ENCODE measurements around the gene TWNK.
A peak's percentile ranks its signal among the peaks of the same experiment; 100 is the strongest.
"Not testable (repeated sequence)": the region's sequence is repeated elsewhere in the genome, so short reads cannot be mapped to it uniquely, and the experiment has no call there.

The TWNK gene

GRCh38 chr10:100975397-100975796 is 11.9 kb upstream of the TWNK start:
- DNase-seq, result not testable (repeated sequence)

- no peak for DNase-seq
Measured at GRCh38 chr10:100976906-100977305, 10.4 kb upstream of the TWNK start.

DNA sequence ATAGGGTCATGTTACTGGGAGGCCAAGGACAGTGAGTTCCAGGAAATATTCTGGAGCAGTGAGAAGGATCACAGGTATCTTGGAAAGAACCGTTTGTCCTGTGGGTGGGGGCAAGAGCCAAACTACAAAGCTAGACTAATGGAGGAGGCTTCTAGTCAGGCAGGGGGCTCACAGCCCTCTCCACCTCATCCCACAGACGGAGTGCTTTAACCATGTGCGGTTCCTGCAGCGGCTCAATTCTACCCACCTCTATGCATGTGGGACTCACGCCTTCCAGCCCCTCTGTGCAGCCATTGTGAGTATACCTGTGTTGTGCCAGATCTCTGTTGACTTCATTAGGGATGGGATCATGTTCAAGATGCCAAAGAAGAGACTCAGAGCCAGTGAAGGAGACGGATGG is 9.9 kb upstream of the TWNK start:
- DNase-seq, result no peak

GRCh38 chr10:100978121-100978900 is 9.0 kb upstream of the TWNK start:
- DNase-seq, result no peak

- DNase-seq, result no peak
Measured at GRCh38 chr10:100978901-100979195, 8.5 kb upstream of the TWNK start.

GRCh38 chr10:100979791-100980272 is 7.5 kb upstream of the TWNK start:
- DNase-seq, result no peak

- DNase-seq, result no peak
Measured at GRCh38 chr10:100980311-100980710, 7.0 kb upstream of the TWNK start.

DNA sequence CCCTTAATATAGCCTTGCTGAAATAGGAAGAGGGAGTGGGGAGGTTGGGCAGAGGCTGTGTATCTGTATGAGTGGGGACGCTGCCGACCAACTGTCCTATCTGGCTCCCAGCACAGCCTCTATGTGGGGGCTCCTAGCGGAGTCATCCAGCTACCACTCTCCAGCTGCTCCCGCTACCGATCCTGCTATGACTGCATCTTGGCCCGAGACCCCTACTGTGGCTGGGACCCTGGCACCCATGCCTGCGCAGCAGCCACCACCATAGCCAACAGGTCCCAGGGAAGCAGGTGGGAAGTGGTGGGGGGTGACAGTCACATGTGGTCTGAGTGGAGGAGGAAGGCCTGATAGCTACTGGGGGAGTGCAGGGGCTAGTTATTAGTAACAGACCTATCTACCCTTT is 6.6 kb upstream of the TWNK start:
- no peak for DNase-seq

GRCh38 chr10:100981178-100981772 is 6.1 kb upstream of the TWNK start:
- no peak for DNase-seq

- no peak for DNase-seq
Measured at GRCh38 chr10:100982916-100983830, 4.2 kb upstream of the TWNK start.

DNA sequence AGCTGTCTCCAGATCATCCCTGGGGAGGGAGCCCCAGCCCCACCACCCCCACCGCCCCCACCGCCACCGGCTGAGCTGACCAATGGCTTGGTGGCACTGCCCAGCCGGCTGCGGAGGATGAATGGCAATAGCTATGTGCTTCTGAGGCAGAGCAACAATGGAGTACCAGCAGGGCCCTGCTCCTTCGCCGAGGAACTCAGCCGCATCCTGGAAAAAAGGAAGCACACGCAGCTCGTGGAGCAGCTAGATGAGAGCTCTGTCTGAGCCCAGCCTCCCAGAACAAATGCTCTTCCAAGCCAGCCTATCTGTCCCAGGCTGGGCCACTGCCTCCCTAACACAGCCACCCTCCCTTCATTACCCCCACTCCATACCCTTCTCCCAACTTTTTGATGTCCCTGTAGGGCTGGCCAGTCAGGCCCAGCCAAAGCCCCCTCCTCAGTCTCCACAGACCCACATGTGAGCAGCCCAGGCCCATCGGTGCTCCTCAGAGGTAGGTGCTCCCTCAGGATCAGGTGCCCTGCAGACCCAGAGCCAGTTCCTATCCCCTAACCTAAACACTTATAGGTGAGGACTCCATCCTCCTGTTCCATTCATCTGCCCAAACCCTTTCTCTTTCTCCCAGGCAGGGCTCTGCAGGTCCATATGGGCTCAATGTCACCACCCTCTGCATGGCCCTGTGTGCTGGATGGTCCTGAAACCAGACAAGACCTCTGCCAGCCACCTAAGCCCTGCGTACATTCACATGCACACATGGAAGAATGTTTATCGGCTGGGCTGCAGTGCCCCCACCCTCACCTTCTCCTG is 3.3 kb upstream of the TWNK start:
- no peak for DNase-seq

GRCh38 chr10:100984672-100985177 is 2.6 kb upstream of the TWNK start:
- no peak for DNase-seq

DNA sequence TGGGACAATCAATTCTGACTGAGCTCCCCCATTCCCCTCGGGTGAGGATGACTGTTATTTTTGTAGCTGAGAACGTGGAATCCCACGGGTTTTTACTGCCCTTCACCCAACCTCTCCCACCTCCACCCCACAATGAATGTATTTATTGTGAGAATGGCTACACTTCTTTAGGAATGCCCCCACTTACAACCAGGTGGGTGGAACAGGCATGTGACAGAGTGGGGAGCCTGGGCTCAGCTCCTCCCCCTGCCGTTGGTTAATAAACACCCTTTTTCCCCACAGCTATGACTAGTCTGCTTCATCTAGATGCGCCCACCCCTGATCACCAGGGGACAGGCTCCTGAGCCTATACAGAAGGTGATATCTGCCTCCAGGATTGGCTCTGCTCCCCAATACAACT is 2.0 kb upstream of the TWNK start:
- no peak for DNase-seq

DNA sequence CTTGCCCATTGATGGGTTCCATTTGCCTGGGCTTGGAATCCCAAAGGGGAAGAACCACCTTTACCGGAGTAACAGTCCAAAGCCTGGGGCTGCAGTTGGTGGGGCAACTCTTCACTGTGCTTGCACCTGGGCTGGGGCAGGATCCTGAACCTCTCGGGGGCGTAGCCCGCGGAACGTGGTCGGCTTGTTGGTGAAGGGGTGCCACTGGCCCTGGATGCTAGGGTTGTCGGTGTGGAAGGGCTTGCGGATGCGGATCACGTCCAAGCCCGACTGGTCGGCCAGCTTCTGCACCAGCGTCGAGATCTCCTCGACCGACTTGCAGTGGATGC is 756 bp upstream of the TWNK start:
- no peak for DNase-seq

DNA sequence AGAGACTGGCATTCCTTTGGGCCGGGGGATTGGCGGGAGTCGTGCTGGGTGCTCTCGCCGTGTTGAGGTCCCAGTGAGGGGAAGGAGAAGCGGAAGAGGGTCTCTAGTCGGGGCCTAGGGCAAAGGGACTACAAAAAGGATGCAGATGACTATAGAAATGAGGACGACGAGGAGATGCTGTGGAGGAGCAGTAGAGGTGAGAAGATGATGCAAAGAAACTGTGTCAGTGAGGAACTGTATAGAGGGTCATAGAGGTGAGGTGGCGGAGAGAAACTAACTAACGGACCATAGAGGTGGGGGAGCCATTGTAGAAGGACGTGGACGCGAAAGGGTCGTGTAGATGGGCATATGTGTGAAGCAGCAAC is 324 bp downstream of the TWNK start:
- no peak for DNase-seq

GRCh38 chr10:100988166-100988565 is 823 bp downstream of the TWNK start:
- no peak for DNase-seq

GRCh38 chr10:100989088-100989487 is 1.7 kb downstream of the TWNK start:
- DNase-seq, result no peak

DNA sequence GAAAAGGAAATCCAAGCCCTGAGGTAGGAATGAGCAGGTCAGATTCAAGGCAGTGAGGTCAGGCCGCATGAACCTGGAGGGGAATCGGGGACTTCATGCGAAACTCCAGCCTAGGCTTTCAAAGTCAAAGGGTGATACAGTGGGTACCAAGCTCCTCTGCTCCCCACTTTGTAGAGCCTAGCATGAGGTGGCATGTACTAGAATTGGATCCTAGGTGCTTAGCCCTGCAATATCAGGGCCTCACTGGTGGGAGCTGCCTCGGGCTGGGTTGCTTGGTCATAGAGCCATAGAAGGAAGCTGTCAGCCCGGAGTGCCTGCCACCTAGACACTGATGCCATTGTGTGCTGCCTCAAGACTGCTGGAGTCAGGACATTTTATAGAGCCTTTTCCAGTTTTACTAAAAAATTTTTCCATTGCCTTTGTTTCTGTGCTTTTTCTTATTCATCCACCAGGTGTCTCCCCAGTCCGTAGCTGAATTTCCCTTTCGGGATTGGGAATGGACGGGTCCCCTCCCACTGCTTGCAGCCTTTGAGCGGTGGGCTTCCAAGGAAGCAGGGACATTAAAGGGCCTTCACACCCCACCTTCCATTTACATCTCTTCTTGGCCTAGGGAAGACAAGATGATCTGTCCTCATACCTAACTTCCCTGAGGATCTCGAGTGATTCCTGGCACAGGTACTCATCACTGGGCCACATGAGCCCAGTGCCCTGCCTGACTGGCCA is 6.8 kb downstream of the TWNK start:
- DNase-seq, result no peak

DNA sequence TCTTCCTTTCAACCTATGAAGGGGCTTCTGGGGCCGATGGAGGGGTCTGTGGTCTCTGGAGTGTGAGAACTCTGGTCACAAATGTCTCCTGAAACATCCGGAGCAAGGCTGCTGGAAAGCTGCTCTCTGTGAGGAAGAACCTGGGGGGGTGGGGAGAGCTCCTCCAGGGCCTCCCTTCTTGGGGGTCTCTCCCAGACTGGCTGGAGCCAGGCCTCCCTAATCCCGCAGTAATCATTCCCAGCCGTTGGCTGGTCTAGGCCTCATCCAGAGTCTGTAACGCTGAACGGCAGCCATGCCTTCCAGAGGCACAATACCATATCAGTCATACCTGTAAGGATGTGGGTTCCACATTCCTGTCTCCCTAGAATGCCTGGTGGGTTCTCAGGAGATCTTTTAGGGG is 7.8 kb downstream of the TWNK start:
- no peak for DNase-seq

GRCh38 chr10:100996678-100997359 is 9.5 kb downstream of the TWNK start:
- peak; percentile 21 for DNase-seq

- DNase-seq, result peak; percentile 64
Measured at GRCh38 chr10:100997360-100998182, 10.2 kb downstream of the TWNK start.
